Esophagus squamous epithelium (tissue), 4 donors: ENCODE data around the gene TRIM59.

ENCODE experiments used
- POLR2A ChIP-seq, 4 donors: fragments of 450-650 bp; IDR thresholded peaks; one replicate each; pipeline ENCODE4 v1.6.1; 2017; ENCODE audit warnings: antibody characterized with exemption in 4 of 4, mild to moderate bottlenecking in 4 of 4, moderate library complexity in 3 of 4
- TF ChIP-seq, protein P1 (sequence below), 6 experiments: fragments of 450-650 bp in 4 of 6; fragments of 200-600 bp in 2 of 6; sonication (generic) in 2 of 6; IDR thresholded peaks; one replicate each; pipeline ENCODE4 v1.5.1; 2016 to 2019; ENCODE audit warnings: antibody characterized with exemption in 6 of 6, mild to moderate bottlenecking in 4 of 6, moderate library complexity in 4 of 6

DNA sequence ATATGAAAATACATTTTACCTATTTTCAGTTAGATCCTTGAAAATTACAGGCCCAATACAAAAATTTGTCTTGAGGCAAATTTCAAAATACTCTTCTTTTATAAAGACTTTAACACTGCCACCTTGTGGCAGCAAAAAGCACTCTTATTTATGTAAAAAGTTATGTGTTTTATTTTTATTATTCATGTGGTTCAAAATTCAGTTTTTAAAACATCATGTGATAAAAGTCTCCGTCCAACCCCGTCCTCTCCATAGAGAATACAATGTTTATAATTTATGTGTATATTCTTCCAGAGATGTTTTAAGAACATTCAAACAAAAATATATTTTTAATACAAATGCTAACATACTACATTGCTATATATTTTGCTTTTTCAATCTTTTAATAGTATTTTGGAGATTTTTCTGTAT, 36.9 kb upstream of the TRIM59 start:
- TF ChIP-seq, protein P1, sequence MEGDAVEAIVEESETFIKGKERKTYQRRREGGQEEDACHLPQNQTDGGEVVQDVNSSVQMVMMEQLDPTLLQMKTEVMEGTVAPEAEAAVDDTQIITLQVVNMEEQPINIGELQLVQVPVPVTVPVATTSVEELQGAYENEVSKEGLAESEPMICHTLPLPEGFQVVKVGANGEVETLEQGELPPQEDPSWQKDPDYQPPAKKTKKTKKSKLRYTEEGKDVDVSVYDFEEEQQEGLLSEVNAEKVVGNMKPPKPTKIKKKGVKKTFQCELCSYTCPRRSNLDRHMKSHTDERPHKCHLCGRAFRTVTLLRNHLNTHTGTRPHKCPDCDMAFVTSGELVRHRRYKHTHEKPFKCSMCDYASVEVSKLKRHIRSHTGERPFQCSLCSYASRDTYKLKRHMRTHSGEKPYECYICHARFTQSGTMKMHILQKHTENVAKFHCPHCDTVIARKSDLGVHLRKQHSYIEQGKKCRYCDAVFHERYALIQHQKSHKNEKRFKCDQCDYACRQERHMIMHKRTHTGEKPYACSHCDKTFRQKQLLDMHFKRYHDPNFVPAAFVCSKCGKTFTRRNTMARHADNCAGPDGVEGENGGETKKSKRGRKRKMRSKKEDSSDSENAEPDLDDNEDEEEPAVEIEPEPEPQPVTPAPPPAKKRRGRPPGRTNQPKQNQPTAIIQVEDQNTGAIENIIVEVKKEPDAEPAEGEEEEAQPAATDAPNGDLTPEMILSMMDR (IDR thresholded peaks at IDR 0.05): peak; percentile 31 to 64 (median 52)
- TF ChIP-seq POLR2A (IDR thresholded peaks at IDR 0.05): no peak
